Right lobe of liver (tissue), 4 donors: ENCODE measurements around the gene HKDC1.

ENCODE experiments used
- POLR2A ChIP-seq: fragments of 450-650 bp; IDR thresholded peaks from one replicate; pipeline ENCODE4 v1.6.1; 2017; ENCODE audit warnings: antibody characterized with exemption, mild to moderate bottlenecking
- TF ChIP-seq, protein P1 (sequence below), 4 donors: fragments of 200-600 bp in 3 of 4; fragments of 450-650 bp in 1 of 4; IDR thresholded peaks; one replicate each; pipeline versions ENCODE4 v1.5.1 to v1.8.0; 2016 to 2022; ENCODE audit warnings: antibody characterized with exemption in 4 of 4, mild to moderate bottlenecking in 2 of 4
- donor health status: DM: no; HTN: no; CAD: no.
- donor health status: DM: no; HTN: no; CAD: no.
- donor health status: DM: no; HTN: yes; CAD: no.

DNA sequence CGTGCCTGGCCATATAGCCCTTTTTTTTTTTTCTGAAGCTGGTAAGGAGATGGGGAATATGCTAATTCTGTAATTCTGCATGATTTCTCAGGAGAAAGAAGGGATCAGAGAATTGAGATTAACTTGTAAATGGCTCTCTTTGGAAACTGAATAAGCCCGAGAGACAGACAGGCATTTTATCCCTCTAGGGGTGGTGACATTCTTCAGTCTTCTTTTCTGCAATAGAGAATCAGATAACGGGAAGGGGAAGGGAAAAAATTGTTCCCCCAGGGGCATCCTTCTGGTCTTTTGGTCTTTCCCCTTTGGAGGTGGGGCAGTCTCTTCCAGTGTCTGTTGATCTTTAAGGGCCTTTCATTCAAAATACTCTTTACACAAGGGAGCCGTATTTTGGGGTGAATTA is 92.4 kb downstream of the HKDC1 start:
- TF ChIP-seq, protein P1, sequence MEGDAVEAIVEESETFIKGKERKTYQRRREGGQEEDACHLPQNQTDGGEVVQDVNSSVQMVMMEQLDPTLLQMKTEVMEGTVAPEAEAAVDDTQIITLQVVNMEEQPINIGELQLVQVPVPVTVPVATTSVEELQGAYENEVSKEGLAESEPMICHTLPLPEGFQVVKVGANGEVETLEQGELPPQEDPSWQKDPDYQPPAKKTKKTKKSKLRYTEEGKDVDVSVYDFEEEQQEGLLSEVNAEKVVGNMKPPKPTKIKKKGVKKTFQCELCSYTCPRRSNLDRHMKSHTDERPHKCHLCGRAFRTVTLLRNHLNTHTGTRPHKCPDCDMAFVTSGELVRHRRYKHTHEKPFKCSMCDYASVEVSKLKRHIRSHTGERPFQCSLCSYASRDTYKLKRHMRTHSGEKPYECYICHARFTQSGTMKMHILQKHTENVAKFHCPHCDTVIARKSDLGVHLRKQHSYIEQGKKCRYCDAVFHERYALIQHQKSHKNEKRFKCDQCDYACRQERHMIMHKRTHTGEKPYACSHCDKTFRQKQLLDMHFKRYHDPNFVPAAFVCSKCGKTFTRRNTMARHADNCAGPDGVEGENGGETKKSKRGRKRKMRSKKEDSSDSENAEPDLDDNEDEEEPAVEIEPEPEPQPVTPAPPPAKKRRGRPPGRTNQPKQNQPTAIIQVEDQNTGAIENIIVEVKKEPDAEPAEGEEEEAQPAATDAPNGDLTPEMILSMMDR (IDR thresholded peaks at IDR 0.05) = no peak
- no peak for TF ChIP-seq POLR2A
